IMR-90 (cell line): ENCODE measurements around the gene SPRED3. TPM values are rescaled to one million over a fixed set of nuclear protein-coding genes. Genes with fewer than 3 reads are reported as not detected.

Experiments
- ATAC-seq: fragments of 200-7000 bp; cut with Tn5 transposase; 2 replicates; pipeline ENCODE4 v1.9.1; 2020; ENCODE audit warnings: low read depth, mild to moderate bottlenecking, moderate library complexity
- BruUV-seq: library from RNA; stranded (reverse); fragments of 400-500 nt; replicated peaks from 2 replicates; lab custom pipeline; 2021; lab: Mats Ljungman, UMichigan
- CTCF ChIA-PET: fragments of 300-600 bp; formaldehyde crosslinking; extraction: SDS; loops from one replicate; lab custom pipeline; 2021; ENCODE audit warnings: antibody characterized with exemption; lab: Yijun Ruan, JAX
- POLR2A ChIA-PET: fragments of 300-600 bp; sonication (Branson Sonifier 250); formaldehyde crosslinking; loops from one replicate; lab custom pipeline; 2022; ENCODE audit warnings: antibody characterized with exemption; ENCODE audit not compliant: unreplicated experiment; lab: Charles Lee
- DNase-seq: peaks from one replicate; pipeline ENCODE4 v3.0.0; 2013
- H2AFZ ChIP-seq: replicated peaks from 2 replicates; pipeline ENCODE3; 2013; ENCODE audit warnings: low read length, mild to moderate bottlenecking; ENCODE audit not compliant: poor library complexity
- H2AK5ac ChIP-seq: 2 replicates; pipeline ENCODE4 v1.6.1; 2013; ENCODE audit warnings: low read depth, low read length, inconsistent platforms
- H2AK9ac ChIP-seq: replicated peaks from 2 replicates; pipeline ENCODE3; 2013; ENCODE audit warnings: mild to moderate bottlenecking, low read depth, low read length, moderate library complexity; ENCODE audit not compliant: poor library complexity
- H2BK120ac ChIP-seq: 2 replicates; pipeline ENCODE4 v1.6.1; 2013; ENCODE audit warnings: low read depth, low read length, inconsistent platforms
- H2BK15ac ChIP-seq: 3 replicates; pipeline ENCODE4 v1.6.1; 2013; ENCODE audit warnings: low read depth, low read length, inconsistent platforms
- H2BK20ac ChIP-seq: 2 replicates; pipeline ENCODE4 v1.6.1; 2013; ENCODE audit warnings: low read depth, mild to moderate bottlenecking, inconsistent platforms, low read length, moderate library complexity
- H2BK5ac ChIP-seq: 2 replicates; pipeline ENCODE4 v1.6.1; 2013; ENCODE audit warnings: mild to moderate bottlenecking, low read depth, low read length, inconsistent platforms; ENCODE audit not compliant: poor library complexity, severe bottlenecking
- H3K14ac ChIP-seq: replicated peaks from 2 replicates; pipeline ENCODE4 v1.6.1; 2013; ENCODE audit warnings: low read depth, low read length, inconsistent platforms
- H3K18ac ChIP-seq: 2 replicates; pipeline ENCODE4 v1.6.1; 2013; ENCODE audit warnings: low read depth, low read length, control low read depth
- H3K23ac ChIP-seq: 2 replicates; pipeline ENCODE4 v1.6.1; 2013; ENCODE audit warnings: low read depth, low read length, inconsistent platforms
- H3K27ac ChIP-seq: 2 replicates; pipeline ENCODE4 v1.5.1; 2013; ENCODE audit warnings: mild to moderate bottlenecking, control low read depth, low read length; ENCODE audit not compliant: insufficient read depth
- H3K27me3 ChIP-seq: 2 replicates; pipeline ENCODE4 v1.6.1; 2013; ENCODE audit warnings: low read length; ENCODE audit not compliant: control insufficient read depth, insufficient read depth
- H3K36me3 ChIP-seq: 2 replicates; pipeline ENCODE4 v1.6.1; 2013; ENCODE audit warnings: low read length, mixed read lengths; ENCODE audit not compliant: control insufficient read depth, insufficient read depth
- H3K4ac ChIP-seq: 2 replicates; pipeline ENCODE4 v1.6.1; 2013; ENCODE audit warnings: low read depth, low read length, inconsistent platforms
- H3K4me1 ChIP-seq: 2 replicates; pipeline ENCODE4 v1.6.1; 2013; ENCODE audit warnings: low read length, mixed read lengths; ENCODE audit not compliant: control insufficient read depth, insufficient read depth
- H3K4me2 ChIP-seq: 2 replicates; pipeline ENCODE4 v1.6.1; 2013; ENCODE audit warnings: low read depth, mild to moderate bottlenecking, control low read depth, low read length, moderate library complexity
- H3K4me3 ChIP-seq: 2 replicates; pipeline ENCODE4 v1.5.1; 2013; ENCODE audit warnings: low read depth, mild to moderate bottlenecking, control low read depth, low read length, moderate library complexity; ENCODE audit not compliant: insufficient read depth
- H3K56ac ChIP-seq: 2 replicates; pipeline ENCODE4 v1.6.1; 2013; ENCODE audit warnings: low read length, inconsistent platforms; ENCODE audit not compliant: insufficient read depth; ENCODE audit errors: extremely low read depth
- H3K79me1 ChIP-seq, 2 experiments: 2 replicates each; pipeline ENCODE4 v1.6.1; 2013; ENCODE audit warnings: low read length in 2 of 2, inconsistent platforms in 1 of 2, low read depth in 1 of 2
- H3K9ac ChIP-seq: 2 replicates; pipeline ENCODE4 v1.6.1; 2013; ENCODE audit warnings: low read depth, low read length, control low read depth
- H3K9me1 ChIP-seq: 2 replicates; pipeline ENCODE4 v1.6.1; 2013; ENCODE audit warnings: low read length, inconsistent platforms; ENCODE audit not compliant: insufficient read depth
- H3K9me3 ChIP-seq: 2 replicates; pipeline ENCODE4 v1.6.1; 2013; ENCODE audit warnings: low read length; ENCODE audit not compliant: control insufficient read depth, insufficient read depth
- H4K20me1 ChIP-seq: 2 replicates; pipeline ENCODE4 v1.6.1; 2013; ENCODE audit warnings: low read length, inconsistent platforms; ENCODE audit not compliant: insufficient read depth
- H4K5ac ChIP-seq: 2 replicates; pipeline ENCODE4 v1.6.1; 2013; ENCODE audit warnings: mild to moderate bottlenecking, low read depth, low read length, control low read depth
- H4K8ac ChIP-seq, 2 experiments: 2 replicates each; pipeline ENCODE4 v1.6.1; 2013; ENCODE audit warnings: low read depth in 2 of 2, low read length in 2 of 2, control low read depth in 1 of 2, inconsistent platforms in 1 of 2
- H4K91ac ChIP-seq: 2 replicates; pipeline ENCODE4 v1.6.1; 2013; ENCODE audit warnings: low read depth, low read length, inconsistent platforms; ENCODE audit not compliant: insufficient read depth
- BHLHE40 ChIP-seq: fragments of 150-350 bp; IDR thresholded peaks from 2 replicates; pipeline ENCODE4 v1.6.1; 2016; ENCODE audit warnings: mild to moderate bottlenecking, low read depth, low read length
- CEBPB ChIP-seq: IDR thresholded peaks from 2 replicates; pipeline ENCODE4 v1.6.1; 2012; ENCODE audit warnings: low read depth, low read length, improper control_type of control experiment
- CHD1 ChIP-seq: IDR thresholded peaks from 2 replicates; pipeline ENCODE4 v1.6.1; 2012; ENCODE audit warnings: low read depth, low read length, improper control_type of control experiment
- CTCF ChIP-seq: conservative IDR thresholded peaks from 2 replicates; pipeline ENCODE4 v1.5.1; 2012; ENCODE audit warnings: mild to moderate bottlenecking, low read depth, low read length, improper control_type of control experiment
- FOS ChIP-seq: fragments of 150-350 bp; IDR thresholded peaks from 2 replicates; pipeline ENCODE4 v1.6.1; 2016; ENCODE audit warnings: low read depth, low read length
- MAFK ChIP-seq: IDR thresholded peaks from 2 replicates; pipeline ENCODE4 v1.6.1; 2012; ENCODE audit warnings: low read depth, low read length, improper control_type of control experiment
- MAZ ChIP-seq: IDR thresholded peaks from 2 replicates; pipeline ENCODE4 v1.6.1; 2012; ENCODE audit warnings: low read depth, mild to moderate bottlenecking, low read length, improper control_type of control experiment, moderate library complexity, borderline replicate concordance
- MXI1 ChIP-seq: IDR thresholded peaks from 2 replicates; pipeline ENCODE4 v1.6.1; 2012; ENCODE audit warnings: low read depth, mild to moderate bottlenecking, low read length, moderate library complexity, borderline replicate concordance
- NFE2L2 ChIP-seq: fragments of 150-350 bp; IDR thresholded peaks from 2 replicates; pipeline ENCODE4 v1.6.1; 2016; ENCODE audit warnings: low read depth, mild to moderate bottlenecking, low read length
- POLR2A ChIP-seq: IDR thresholded peaks from 2 replicates; pipeline ENCODE4 v1.6.1; 2012; ENCODE audit warnings: mild to moderate bottlenecking, low read depth, low read length
- RAD21 ChIP-seq: IDR thresholded peaks from 2 replicates; pipeline ENCODE4 v1.6.1; 2012; ENCODE audit warnings: low read length, improper control_type of control experiment
- RCOR1 ChIP-seq: IDR thresholded peaks from 2 replicates; pipeline ENCODE4 v1.6.1; 2012; ENCODE audit warnings: mild to moderate bottlenecking, low read length, improper control_type of control experiment; ENCODE audit not compliant: insufficient replicate concordance
- RFX5 ChIP-seq: IDR thresholded peaks from 2 replicates; pipeline ENCODE4 v1.8.0; 2012; ENCODE audit warnings: low read depth, mild to moderate bottlenecking, low read length, moderate library complexity
- SMC3 ChIP-seq: fragments of 150-350 bp; IDR thresholded peaks from 2 replicates; pipeline ENCODE4 v1.6.1; 2016; ENCODE audit warnings: low read depth, mild to moderate bottlenecking, antibody characterized with exemption, low read length, moderate library complexity
- USF2 ChIP-seq: fragments of 150-350 bp; IDR thresholded peaks from 2 replicates; pipeline ENCODE4 v1.6.1; 2017; ENCODE audit warnings: mild to moderate bottlenecking, antibody characterized with exemption, low read length, low read depth
- WGBS, 2 experiments: methylation state at CpG; one replicate each; pipeline versions ENCODE4 v1.1.5 to v1.1.7; 2013; ENCODE audit warnings: missing lambda C conversion rate in 2 of 2; ENCODE audit not compliant: insufficient read length in 1 of 2; ENCODE audit errors: extremely low coverage in 2 of 2; 5-methylcytosine and 5-hydroxymethylcytosine counted together
- dilution Hi-C: fragments of 300-500 bp; cut with HindIII; formaldehyde crosslinking; loops from one replicate; pipeline ENCODE4 v1.14.3; 2018; ENCODE audit warnings: low sequenced_read_pairs; ENCODE audit not compliant: unreplicated experiment
- in situ Hi-C: fragments of 300-500 bp; cut with MboI; formaldehyde crosslinking; loops from 3 replicates; pipeline ENCODE4 v1.14.3; 2019; ENCODE audit warnings: low sequenced_read_pairs, inconsistent platforms, mixed read lengths
- intact Hi-C: fragments of 100-400 bp; cut with micrococcal nuclease; formaldehyde crosslinking; loops from 2 replicates; pipeline ENCODE4 v1.10.0; 2022
- polyA plus RNA-seq, 3 experiments: library from polyadenylated mRNA; depleted of rRNA; stranded (reverse); fragments of >200 nt; gene quantifications; 2 replicates each; pipeline ENCODE4 v1.2.3, GENCODE V29; 2012; ENCODE audit warnings: low replicate concordance in 1 of 3
- total RNA-seq: library from RNA; depleted of rRNA; stranded (reverse); fragments of >200 nt; gene quantifications from 2 replicates; pipeline ENCODE4 v1.2.3, GENCODE V29; 2012
- TF ChIP-seq, protein P1 (sequence below): fragments of 150-350 bp; IDR thresholded peaks from 2 replicates; pipeline ENCODE4 v1.6.1; 2016; ENCODE audit warnings: low read depth, mild to moderate bottlenecking, low read length, moderate library complexity, borderline replicate concordance

Gene SPRED3
- total and polyA plus RNA-seq, 2 of the 4 experiments (the other 2 are of a cell fraction), result 0.90 to 7.9 TPM

- DNase-seq (no peak), ATAC-seq (no peak)
- no peak overlapping the region for H3K14ac ChIP-seq
- no peaks in the 10 kb centered on the region for H4K20me1 ChIP-seq
- H3K4me1 ChIP-seq, result no peaks in the 10 kb centered on the region
- in situ Hi-C loops (no loop called here), dilution Hi-C loops (no loop called here), intact Hi-C loops (no loop called here)
- H4K8ac ChIP-seq, result no peak overlapping the region
- H2BK120ac ChIP-seq, result no peak overlapping the region
- no peak overlapping the region for H3K18ac ChIP-seq
- H4K91ac ChIP-seq, result no peak overlapping the region
- H3K56ac ChIP-seq, result no peak overlapping the region
- no peak overlapping the region for H3K4me2 ChIP-seq
- H3K79me1 ChIP-seq, result no peaks in the 10 kb centered on the region; a peak in 1 of 4 replicates
- H2AK5ac ChIP-seq, result no peak overlapping the region
- no peaks in the 10 kb centered on the region for H3K36me3 ChIP-seq
- H3K9me1 ChIP-seq, result peaks cover 5% of the 10 kb centered on the region; the same call in 1 of the 2 replicates
- H2BK20ac ChIP-seq, result no peak overlapping the region
- 91% methylated on average over 2 of the region's 2 CpGs; no CpG with 5 or more reads in 1 of the 2 experiments for WGBS, 2 experiments
- no peak overlapping the region for H3K4me3 ChIP-seq
- H3K4ac ChIP-seq, result no peak overlapping the region
- BruUV-seq, result no TSS peak
- no peaks in the 10 kb centered on the region for H3K27me3 ChIP-seq
- TF ChIP-seq, protein P1, sequence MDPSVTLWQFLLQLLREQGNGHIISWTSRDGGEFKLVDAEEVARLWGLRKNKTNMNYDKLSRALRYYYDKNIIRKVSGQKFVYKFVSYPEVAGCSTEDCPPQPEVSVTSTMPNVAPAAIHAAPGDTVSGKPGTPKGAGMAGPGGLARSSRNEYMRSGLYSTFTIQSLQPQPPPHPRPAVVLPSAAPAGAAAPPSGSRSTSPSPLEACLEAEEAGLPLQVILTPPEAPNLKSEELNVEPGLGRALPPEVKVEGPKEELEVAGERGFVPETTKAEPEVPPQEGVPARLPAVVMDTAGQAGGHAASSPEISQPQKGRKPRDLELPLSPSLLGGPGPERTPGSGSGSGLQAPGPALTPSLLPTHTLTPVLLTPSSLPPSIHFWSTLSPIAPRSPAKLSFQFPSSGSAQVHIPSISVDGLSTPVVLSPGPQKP, result no peak
- no peak for TF ChIP-seq RFX5
- no peak for TF ChIP-seq CHD1
- no peak for TF ChIP-seq MAFK
- no peak for TF ChIP-seq SMC3
- no peak for TF ChIP-seq RAD21
- TF ChIP-seq CTCF, result no peak
- no peak for TF ChIP-seq CEBPB
- TF ChIP-seq USF2, result no peak
- TF ChIP-seq POLR2A, result no peak
- TF ChIP-seq MAZ, result no peak
- no peak for TF ChIP-seq FOS
- TF ChIP-seq BHLHE40, result no peak
- no peak for TF ChIP-seq RCOR1
- TF ChIP-seq MXI1, result no peak
- no peak for TF ChIP-seq NFE2L2
- no peak overlapping the region for H3K23ac ChIP-seq
- H2BK15ac ChIP-seq, result no peak overlapping the region
- H2BK5ac ChIP-seq, result no peak overlapping the region
- H3K9ac ChIP-seq, result no peak overlapping the region
- H4K5ac ChIP-seq, result no peak overlapping the region
- POLR2A ChIA-PET, result no interaction called here
- no peak overlapping the region for H2AK9ac ChIP-seq
- no peak overlapping the region for H2AFZ ChIP-seq
- no peak overlapping the region for H3K27ac ChIP-seq
- CTCF ChIA-PET, result no interaction called here
- H3K9me3 ChIP-seq, result no peaks in the 10 kb centered on the region
These were observed 47.6 kb upstream of the SPRED3 start for GRCh38 chr19:38340927-38341326.
